NCI-H510A (cell line): ENCODE data around the gene NTM.

ENCODE experiments used
- DNase-seq: peaks from one replicate; lab custom pipeline; 2025; lab: John Stamatoyannopoulos, UW

The NTM gene

GRCh38 chr11:131549770-131550169, 179.4 kb downstream of the NTM start:
- no peak for DNase-seq

- DNase-seq: no peak
Measured at GRCh38 chr11:131560287-131560686, 189.9 kb downstream of the NTM start.

GRCh38 chr11:131561501-131561900, 191.1 kb downstream of the NTM start:
- DNase-seq: no peak

- DNase-seq: no peak
Measured at GRCh38 chr11:131561972-131562371, 191.6 kb downstream of the NTM start.

- no peak for DNase-seq
Measured at GRCh38 chr11:131568318-131568717, 197.9 kb downstream of the NTM start.

- DNase-seq: no peak
Measured at GRCh38 chr11:131571571-131571970, 201.2 kb downstream of the NTM start.

GRCh38 chr11:131572423-131572822, 202.0 kb downstream of the NTM start:
- DNase-seq: no peak

- DNase-seq: no peak
Measured at GRCh38 chr11:131579932-131580387, 209.5 kb downstream of the NTM start.

- DNase-seq: no peak
Measured at GRCh38 chr11:131580476-131580875, 210.1 kb downstream of the NTM start.

GRCh38 chr11:131581046-131581445, 210.6 kb downstream of the NTM start:
- DNase-seq: no peak

GRCh38 chr11:131582021-131582525, 211.7 kb downstream of the NTM start:
- no peak for DNase-seq

GRCh38 chr11:131583421-131583820, 213.0 kb downstream of the NTM start:
- no peak for DNase-seq

GRCh38 chr11:131583938-131584337, 213.5 kb downstream of the NTM start:
- DNase-seq: no peak

GRCh38 chr11:131584785-131585592, 214.6 kb downstream of the NTM start:
- no peak for DNase-seq

GRCh38 chr11:131588057-131588456, 217.6 kb downstream of the NTM start:
- DNase-seq: no peak

- no peak for DNase-seq
Measured at GRCh38 chr11:131591051-131591461, 220.6 kb downstream of the NTM start.

- DNase-seq: no peak
Measured at GRCh38 chr11:131592152-131592551, 221.7 kb downstream of the NTM start.

GRCh38 chr11:131592734-131593133, 222.3 kb downstream of the NTM start:
- no peak for DNase-seq

- DNase-seq: no peak
Measured at GRCh38 chr11:131593301-131593700, 222.9 kb downstream of the NTM start.

GRCh38 chr11:131595797-131596196, 225.4 kb downstream of the NTM start:
- DNase-seq: no peak

GRCh38 chr11:131597890-131598289, 227.5 kb downstream of the NTM start:
- DNase-seq: no peak

- DNase-seq: no peak
Measured at GRCh38 chr11:131598305-131598704, 227.9 kb downstream of the NTM start.

- DNase-seq: no peak
Measured at GRCh38 chr11:131599285-131599684, 228.9 kb downstream of the NTM start.

- no peak for DNase-seq
Measured at GRCh38 chr11:131600628-131601027, 230.2 kb downstream of the NTM start.
